ES-I3 (cell line): ENCODE data around the gene PAMR1.

ENCODE experiments used
- H3K36me3 ChIP-seq: 2 replicates; pipeline ENCODE4 v1.6.1; 2013; ENCODE audit warnings: mild to moderate bottlenecking, low read length, control low read depth, moderate library complexity; ENCODE audit not compliant: insufficient read depth
- H3K4me1 ChIP-seq: 2 replicates; pipeline ENCODE4 v1.6.1; 2013; ENCODE audit warnings: mild to moderate bottlenecking, control low read depth, low read length; ENCODE audit not compliant: insufficient read depth
- H3K9ac ChIP-seq: 2 replicates; pipeline ENCODE4 v1.6.1; 2013; ENCODE audit warnings: low read depth, mild to moderate bottlenecking, low read length, moderate library complexity
- H3K9me3 ChIP-seq: 2 replicates; pipeline ENCODE4 v1.6.1; 2013; ENCODE audit warnings: mild to moderate bottlenecking, low read length, moderate library complexity; ENCODE audit not compliant: control insufficient read depth, insufficient read depth

PAMR1 gene

DNA sequence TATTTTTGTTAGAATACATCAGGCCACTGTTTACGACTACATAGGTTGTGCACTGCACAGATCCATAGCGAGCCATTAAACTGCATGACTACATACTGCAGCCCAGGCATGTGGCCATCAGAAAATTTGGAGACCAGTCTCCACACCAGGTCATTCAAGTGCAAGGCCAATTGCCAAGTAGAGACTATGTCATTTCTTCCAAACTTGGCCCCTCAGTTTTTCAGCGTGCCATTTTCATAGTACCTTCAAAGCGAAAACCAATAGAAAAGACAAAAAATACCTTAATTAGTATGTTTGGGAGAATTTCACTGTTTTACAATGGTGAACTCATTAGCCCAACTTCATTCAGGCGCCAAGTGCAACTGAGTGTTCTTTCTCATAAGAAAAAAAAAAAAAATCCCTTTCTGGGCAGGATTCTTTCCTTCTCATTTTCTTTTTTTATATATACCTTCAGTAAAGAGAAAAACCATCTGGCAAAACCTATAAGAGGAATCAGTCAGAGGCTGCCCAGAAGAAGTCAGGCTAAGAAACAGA, 30.4 kb downstream of the PAMR1 start:
- Histone ChIP-seq H3K36me3 (no peaks in the 10 kb centered on the region), H3K9ac (no peak overlapping the region), H3K4me1 (no peaks in the 10 kb centered on the region), H3K9me3 (no peaks in the 10 kb centered on the region)

DNA sequence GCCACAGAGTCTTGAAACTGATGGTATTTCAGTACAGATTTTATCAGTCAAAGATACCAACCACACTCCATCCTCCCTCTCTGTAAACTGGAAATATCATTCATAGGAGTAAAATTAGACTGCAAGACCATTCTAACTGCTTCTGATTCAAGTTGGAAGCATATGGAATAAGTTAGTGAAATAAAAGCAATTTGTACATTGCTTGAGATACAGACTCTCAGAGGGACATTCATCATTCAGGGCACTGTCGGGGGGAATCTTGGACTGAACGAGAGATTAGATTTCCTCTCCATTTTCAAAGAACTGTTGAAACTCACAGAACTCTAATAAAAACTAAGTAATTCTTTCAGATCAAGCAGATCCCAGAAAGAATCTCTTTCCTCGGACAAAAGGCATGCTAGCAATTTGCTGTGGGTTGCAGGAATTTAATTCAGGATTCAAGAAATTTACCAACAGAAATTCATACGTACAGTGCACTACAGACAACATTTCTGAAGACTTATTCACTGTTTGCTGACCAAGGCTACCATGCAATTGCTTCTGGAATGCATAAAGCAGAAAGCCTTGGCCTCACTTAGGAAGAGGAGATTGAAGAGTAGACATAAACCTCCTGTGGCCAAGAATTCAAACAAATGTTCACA, 34.1 kb downstream of the PAMR1 start:
- H3K9ac ChIP-seq, result no peak overlapping the region
- H3K4me1 ChIP-seq, result no peaks in the 10 kb centered on the region
- H3K36me3 ChIP-seq, result no peaks in the 10 kb centered on the region
- H3K9me3 ChIP-seq, result no peaks in the 10 kb centered on the region

DNA sequence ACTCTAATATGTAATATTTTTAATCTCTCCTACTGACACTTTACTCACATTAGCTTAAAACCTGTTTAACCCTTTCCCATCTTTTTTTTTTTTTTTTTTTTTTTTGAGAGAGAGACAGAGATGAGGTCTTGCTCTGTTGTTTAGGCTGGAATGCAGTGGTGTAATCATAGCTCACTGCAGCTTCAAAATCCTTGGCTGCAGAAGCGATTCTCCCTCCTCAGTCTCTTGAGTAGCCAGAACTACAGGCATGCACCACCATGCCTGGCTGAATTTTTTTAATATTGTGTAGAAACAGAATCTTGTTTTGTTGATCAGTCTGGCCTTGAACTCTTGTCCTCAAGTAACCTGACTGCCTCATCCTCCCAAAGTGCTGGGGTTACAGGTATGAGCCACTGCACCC, 37.3 kb downstream of the PAMR1 start:
- peaks cover 2% of the 10 kb centered on the region; the same call in 1 of the 2 replicates for H3K9me3 ChIP-seq
- no peaks in the 10 kb centered on the region for H3K4me1 ChIP-seq
- no peak overlapping the region for H3K9ac ChIP-seq
- H3K36me3 ChIP-seq, result no peaks in the 10 kb centered on the region

DNA sequence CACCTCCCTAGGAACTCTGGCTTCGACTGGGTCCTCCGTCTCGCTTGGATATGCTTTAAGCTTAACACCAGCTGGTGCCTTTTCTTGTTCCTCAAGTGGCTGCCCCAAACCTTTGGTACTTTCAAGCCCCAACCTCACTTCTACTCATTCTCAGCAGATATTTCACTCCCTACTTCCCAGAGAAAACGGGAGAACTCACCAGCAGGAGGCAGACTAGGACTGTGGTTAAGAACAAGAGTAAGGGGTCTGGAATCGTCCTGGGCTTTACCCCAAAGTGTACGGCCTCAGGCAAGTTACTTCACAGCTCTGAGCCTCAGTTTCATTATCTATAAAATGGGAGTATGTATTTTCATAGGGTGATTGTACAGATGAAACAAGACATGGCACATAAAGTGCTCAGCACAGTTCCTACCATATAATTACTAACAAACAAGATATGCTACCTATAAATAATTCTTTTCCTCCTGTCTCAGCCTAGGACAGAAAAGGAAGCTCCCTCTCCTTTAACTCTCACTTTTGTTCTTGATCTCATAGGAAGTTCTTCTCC, 37.8 kb downstream of the PAMR1 start:
- H3K9me3 ChIP-seq, result peaks cover 5% of the 10 kb centered on the region; the same call in 1 of the 2 replicates
- no peak overlapping the region for H3K9ac ChIP-seq
- no peaks in the 10 kb centered on the region for H3K36me3 ChIP-seq
- H3K4me1 ChIP-seq, result no peaks in the 10 kb centered on the region

DNA sequence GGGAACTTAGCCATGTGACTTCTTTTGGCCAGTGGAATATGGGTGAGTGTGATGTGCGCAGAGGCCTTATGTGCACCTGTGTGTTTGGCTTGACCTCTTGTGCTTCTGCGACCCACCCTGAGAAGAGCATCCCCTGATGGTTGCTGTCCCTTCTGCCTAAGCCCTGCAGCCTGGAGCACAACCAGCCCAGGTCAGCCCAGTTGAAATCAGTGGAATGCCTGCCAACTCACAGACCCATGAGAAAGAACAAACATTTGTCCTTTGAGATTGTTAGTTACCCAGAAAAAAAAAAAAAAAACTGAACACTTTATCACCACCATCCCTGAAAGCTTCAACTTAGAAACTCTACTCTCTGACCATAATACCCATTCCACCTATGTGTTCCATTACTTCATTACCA, 38.5 kb downstream of the PAMR1 start:
- H3K36me3 ChIP-seq, result no peaks in the 10 kb centered on the region
- H3K4me1 ChIP-seq, result no peaks in the 10 kb centered on the region
- peaks cover 5% of the 10 kb centered on the region; the same call in 1 of the 2 replicates for H3K9me3 ChIP-seq
- H3K9ac ChIP-seq, result no peak overlapping the region

DNA sequence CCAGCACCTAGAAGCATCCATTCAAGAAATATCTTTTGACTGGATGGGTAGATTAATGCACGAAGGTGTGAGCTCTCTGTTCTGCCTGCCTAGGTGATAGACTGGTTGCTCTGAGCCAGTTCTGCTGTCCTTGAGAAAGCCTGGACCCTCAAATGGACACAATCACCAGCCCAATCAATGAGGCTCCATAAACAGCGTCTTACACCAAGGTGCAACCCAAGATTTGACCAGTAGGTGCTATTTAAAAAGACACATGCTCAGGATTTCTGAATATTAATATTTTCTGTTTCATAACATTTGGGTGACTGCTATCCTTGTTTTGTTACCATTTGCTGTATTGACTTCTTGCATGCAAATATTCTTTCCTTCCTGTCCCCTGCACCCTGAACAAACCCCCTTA, 39.0 kb downstream of the PAMR1 start:
- H3K9me3 ChIP-seq, result peaks cover 5% of the 10 kb centered on the region; the same call in 1 of the 2 replicates
- no peak overlapping the region for H3K9ac ChIP-seq
- no peaks in the 10 kb centered on the region for H3K36me3 ChIP-seq
- no peaks in the 10 kb centered on the region for H3K4me1 ChIP-seq

DNA sequence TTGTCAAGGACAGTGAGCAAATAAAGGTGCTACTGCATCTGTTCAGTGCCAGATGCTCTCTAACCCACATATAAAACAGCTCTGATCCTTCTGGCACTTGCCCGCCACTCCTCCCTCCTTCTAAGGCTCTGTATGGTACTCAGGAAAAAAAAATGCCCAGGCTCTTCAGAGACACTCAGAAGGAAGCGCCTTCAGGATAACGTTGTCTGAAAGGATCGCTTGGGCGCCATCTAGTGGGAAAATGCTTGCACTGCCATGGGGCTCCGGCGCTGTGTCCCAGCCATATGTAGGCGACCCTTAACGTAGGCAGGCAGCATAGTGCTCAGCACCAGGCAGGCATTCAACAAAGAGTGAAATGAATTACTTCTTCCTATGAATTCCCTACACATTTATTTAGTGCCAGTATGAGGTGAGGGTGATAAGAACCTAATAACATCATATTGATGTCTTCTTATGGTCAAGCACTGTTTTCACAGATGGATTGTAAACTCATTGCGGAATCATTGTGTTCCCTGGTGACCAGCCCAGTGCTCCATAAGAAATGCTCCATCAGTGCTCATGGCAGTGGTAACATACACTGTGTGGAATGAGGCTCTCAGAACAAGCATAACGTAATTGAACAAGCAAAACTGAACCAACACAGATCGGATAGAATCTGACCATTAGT, 39.6 kb downstream of the PAMR1 start:
- Histone ChIP-seq H3K9me3 (peaks cover 5% of the 10 kb centered on the region; the same call in 1 of the 2 replicates), H3K36me3 (no peaks in the 10 kb centered on the region), H3K9ac (no peak overlapping the region)

DNA sequence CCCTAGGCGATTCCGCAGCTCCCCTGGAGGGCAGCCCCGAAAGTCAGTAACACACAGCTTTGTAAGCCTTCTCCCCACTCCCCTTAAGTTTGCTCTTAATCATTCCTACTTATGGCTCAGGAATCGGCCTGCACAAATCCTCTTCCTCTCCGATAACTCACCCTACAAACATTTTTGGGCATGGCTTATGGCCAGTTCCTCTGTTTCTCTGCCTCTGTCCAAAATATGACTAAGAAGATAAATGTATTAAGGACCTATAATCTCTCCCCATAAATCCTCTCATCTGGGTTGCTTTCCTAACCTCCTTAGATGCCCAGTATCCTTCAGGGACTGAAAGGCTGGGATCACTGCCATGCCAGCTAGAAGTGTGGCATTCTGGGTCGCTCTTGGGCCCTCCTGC, 41.0 kb downstream of the PAMR1 start:
- no peaks in the 10 kb centered on the region for H3K4me1 ChIP-seq
- peaks cover 5% of the 10 kb centered on the region; the same call in 1 of the 2 replicates for H3K9me3 ChIP-seq
- H3K9ac ChIP-seq, result no peak overlapping the region
- H3K36me3 ChIP-seq, result no peaks in the 10 kb centered on the region

More for the DNA sequence above, 39.6 kb downstream of the PAMR1 start:
- no peaks in the 10 kb centered on the region for H3K4me1 ChIP-seq

DNA sequence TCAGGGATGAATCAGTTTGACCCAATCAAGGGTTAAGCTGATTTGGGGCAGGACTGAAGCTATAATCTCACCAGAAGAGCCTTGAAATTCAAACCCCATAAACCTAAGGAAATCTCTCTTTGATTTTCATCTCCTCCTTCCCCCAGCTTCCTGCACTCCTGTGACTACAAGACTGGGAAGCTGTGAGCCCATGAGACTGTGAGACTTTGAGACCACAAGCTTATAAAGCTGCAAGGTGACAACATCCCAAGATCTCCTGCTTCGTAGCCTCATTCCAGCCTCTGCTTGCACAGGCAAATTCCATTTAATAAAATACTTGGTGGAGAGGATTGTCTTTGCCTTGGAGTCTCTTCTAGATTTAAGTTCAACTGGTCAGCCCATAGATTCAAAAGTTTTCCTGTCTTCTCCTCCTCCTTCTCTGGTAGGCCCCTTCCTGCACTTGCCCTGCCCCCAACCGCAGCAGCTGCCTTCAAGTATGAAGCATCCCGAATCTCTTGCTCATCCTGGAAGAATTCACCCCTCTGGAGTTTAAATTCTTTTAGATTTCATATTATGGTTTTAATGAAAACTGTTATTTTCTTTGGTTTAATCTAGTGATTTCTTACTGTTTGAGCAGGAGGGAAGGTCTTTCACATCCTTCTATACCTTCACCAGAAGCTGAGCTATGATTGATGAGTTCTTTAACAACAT, 42.1 kb downstream of the PAMR1 start:
- Histone ChIP-seq H3K9ac (no peak overlapping the region), H3K4me1 (peaks cover 6% of the 10 kb centered on the region), H3K9me3 (peaks cover 5% of the 10 kb centered on the region; the same call in 1 of the 2 replicates), H3K36me3 (no peaks in the 10 kb centered on the region)

DNA sequence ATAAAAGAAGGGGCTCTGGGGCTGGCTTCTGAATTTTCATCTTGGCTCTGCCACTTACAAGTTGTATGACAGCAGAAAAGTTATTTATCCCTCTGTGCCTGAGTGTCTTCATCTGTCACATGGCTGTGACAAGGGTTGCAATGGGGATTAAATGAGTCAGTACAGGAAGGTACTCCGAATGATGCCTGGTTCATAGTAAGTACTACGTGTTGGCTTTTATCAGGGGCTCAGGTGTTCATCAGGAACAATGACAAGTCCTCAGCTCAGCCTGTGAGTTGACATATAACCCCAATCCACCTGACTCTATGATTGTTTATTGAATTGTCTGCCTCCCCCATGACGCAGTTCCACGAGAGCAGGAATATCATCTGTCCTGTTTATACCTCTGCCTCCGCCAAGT, 45.7 kb downstream of the PAMR1 start:
- Histone ChIP-seq H3K9me3 (peaks cover 5% of the 10 kb centered on the region; the same call in 1 of the 2 replicates), H3K9ac (no peak overlapping the region), H3K36me3 (no peaks in the 10 kb centered on the region), H3K4me1 (peaks cover 14% of the 10 kb centered on the region)

DNA sequence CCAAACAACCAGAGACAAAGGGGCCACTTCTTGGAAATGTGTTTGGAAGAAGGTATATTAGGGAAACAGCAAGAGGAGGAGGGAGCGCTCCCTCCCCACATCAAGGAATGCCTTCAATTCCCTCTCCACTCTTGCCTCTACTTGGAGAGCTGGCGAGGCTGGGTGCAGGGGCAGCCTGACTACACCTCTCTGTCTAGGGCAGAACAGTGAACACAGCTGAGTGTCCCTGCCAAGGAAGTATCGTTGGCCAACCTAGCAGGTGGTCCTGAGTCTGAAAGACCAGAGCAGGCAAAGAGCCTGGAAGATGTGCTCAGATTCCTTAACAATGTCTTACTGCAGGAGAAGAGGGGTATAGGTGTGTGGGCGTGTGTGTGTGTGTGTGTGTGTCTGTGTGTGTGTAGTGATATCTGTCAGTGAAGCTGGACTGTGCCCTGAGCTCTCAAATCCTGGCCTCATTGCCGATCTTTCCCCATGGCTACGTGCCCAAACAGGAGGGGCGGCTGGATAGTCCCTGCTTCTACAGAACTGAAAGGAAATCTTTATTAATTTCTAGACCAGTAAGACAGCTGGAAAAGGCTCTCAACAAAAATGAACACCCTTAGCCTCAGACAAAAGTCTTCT, 46.8 kb downstream of the PAMR1 start:
- H3K9me3 ChIP-seq, result peaks cover 5% of the 10 kb centered on the region; the same call in 1 of the 2 replicates
- no peaks in the 10 kb centered on the region for H3K36me3 ChIP-seq
- H3K4me1 ChIP-seq, result peaks cover 14% of the 10 kb centered on the region
- H3K9ac ChIP-seq, result no peak overlapping the region

DNA sequence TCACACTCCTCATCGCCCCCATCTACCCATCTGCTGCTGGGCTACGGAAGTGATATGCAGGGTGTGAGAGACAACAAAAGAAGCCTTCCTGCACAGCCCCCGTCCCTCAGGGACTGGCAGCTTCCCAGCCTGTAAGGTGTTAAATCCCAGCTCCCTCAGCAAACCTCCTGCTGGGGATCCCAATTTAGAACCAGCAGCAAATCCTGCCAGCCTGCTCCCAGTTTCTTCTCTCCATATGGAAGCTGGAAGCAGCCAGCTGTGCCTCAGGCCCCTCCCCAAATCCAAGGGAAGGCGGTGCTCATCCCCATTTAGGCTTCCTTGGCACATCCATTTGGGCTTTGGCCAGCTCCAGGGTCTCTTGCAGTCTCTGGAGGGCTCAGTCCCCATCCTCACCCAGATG, 47.5 kb downstream of the PAMR1 start:
- Histone ChIP-seq H3K36me3 (no peaks in the 10 kb centered on the region), H3K4me1 (peaks cover 14% of the 10 kb centered on the region), H3K9ac (no peak overlapping the region), H3K9me3 (peaks cover under 1% of the 10 kb centered on the region; the same call in 1 of the 2 replicates)

DNA sequence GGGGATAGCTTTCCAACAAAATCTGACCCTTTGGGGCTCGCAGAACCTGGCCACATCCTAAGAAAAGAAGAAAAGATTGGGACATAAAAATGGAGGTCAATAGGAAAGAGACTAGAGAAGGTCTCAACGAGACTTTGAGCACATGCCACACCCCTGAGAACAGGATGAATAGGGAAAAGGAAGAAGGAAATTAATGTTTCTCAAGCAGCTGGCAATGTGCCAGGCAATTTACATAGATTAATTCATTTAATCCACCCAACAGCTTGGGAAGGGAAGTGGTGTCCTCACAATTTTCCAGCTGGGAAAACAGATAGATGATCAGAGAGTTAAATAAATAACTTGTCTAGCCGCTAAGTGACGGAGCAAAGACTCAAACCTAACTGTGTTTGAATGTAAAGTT, 50.7 kb downstream of the PAMR1 start:
- no peaks in the 10 kb centered on the region for H3K9me3 ChIP-seq
- H3K36me3 ChIP-seq, result no peaks in the 10 kb centered on the region; the same call in 1 of the 2 replicates
- no peak overlapping the region for H3K9ac ChIP-seq
- H3K4me1 ChIP-seq, result peaks cover 14% of the 10 kb centered on the region

DNA sequence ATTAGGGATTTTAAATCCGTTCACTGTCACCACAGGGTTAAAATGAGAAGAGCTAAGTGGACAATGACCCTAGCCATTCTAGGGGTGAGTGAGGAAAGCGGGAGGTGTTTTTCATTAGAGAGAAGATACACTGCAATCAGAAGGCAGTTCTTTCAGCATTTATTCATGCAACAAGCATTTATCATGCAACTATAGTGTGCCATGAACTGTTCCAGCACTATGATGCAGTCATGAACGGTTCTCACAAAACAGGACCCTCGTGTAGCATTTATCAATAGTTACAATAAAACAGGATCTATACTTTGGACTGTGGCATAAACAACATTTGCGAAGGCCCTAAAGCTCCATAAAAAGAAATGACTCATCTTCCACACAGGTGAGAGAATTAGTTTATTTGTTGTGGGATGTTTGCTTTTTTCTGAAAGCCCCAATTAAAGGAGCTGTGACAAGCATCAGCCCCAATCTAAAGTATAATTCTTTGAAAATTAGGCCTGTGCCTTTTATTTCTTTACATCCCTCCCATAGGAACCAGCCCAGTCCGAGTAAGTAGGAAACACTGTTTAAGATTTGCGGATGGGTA, 51.5 kb downstream of the PAMR1 start:
- Histone ChIP-seq H3K36me3 (no peaks in the 10 kb centered on the region; the same call in 1 of the 2 replicates), H3K4me1 (peaks cover 13% of the 10 kb centered on the region), H3K9ac (no peak overlapping the region), H3K9me3 (no peaks in the 10 kb centered on the region)
